Uterus (tissue), 2 donors: Measurements from ENCODE around the gene PCGF2.

Experiments
- POLR2A ChIP-seq, 2 donors: fragments of 450-650 bp; IDR thresholded peaks; one replicate each; pipeline ENCODE4 v1.6.1; 2016; ENCODE audit warnings: antibody characterized with exemption in 2 of 2, mild to moderate bottlenecking in 1 of 2, moderate library complexity in 1 of 2
- TF ChIP-seq, protein P1 (sequence below), 4 experiments: fragments of 200-600 bp in 2 of 4; fragments of 450-650 bp in 2 of 4; sonication (generic) in 2 of 4; IDR thresholded peaks; one replicate each; pipeline ENCODE4 v1.5.1; 2016 to 2019; ENCODE audit warnings: antibody characterized with exemption in 4 of 4, mild to moderate bottlenecking in 2 of 4, moderate library complexity in 1 of 4

DNA sequence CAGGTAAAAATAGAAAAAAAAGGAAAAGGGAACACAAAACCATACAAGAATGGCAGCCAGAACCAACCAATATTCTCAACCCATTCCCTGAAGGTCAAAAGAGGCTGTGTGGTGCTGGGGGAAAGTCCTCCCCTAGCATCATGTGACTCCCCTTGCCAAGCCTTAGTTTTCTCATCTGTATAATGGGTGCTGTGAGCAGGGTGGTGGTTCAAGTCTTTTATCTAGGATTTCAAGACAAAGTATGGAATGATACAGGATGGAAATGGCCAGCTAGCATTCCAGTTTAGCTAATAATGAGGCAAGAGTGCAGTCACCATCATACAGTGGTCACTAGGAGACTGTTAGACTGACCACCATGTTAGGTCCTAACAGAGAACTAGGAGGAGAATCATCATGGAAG, 25.1 kb upstream of the PCGF2 start:
- TF ChIP-seq, protein P1, sequence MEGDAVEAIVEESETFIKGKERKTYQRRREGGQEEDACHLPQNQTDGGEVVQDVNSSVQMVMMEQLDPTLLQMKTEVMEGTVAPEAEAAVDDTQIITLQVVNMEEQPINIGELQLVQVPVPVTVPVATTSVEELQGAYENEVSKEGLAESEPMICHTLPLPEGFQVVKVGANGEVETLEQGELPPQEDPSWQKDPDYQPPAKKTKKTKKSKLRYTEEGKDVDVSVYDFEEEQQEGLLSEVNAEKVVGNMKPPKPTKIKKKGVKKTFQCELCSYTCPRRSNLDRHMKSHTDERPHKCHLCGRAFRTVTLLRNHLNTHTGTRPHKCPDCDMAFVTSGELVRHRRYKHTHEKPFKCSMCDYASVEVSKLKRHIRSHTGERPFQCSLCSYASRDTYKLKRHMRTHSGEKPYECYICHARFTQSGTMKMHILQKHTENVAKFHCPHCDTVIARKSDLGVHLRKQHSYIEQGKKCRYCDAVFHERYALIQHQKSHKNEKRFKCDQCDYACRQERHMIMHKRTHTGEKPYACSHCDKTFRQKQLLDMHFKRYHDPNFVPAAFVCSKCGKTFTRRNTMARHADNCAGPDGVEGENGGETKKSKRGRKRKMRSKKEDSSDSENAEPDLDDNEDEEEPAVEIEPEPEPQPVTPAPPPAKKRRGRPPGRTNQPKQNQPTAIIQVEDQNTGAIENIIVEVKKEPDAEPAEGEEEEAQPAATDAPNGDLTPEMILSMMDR (IDR thresholded peaks at IDR 0.05): no peak
- no peak for TF ChIP-seq POLR2A (IDR thresholded peaks at IDR 0.05)
